ENCODE results near the gene QSOX1.

Gene QSOX1

DNA sequence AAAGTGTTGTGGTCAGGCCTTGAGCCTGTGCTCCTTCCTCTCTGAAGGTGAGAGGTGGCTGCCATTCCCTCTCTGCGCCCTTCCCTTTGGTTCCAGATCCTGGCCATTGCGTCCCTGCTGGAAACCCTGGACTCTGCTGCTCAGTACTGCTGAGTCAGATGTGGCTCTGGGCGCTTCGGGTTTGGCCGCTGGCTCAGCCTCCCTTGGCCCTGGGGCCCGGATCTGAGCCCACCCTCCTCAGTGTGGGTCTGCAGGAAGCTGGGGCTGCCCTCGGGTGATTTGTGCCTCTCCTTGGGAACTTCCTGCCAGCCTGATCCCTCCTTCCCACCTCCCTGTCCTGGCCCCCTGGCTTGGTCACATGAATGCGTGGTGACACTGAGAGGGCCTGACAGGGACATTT is 32.2 kb downstream of the QSOX1 start:
- Histone ChIP-seq H3K9me3 (ENCODE audit: insufficient read depth, low read length) (no peaks in the 10 kb centered on the region), H4K20me1 (ENCODE audit: low read depth, low read length) (no peaks in the 10 kb centered on the region), H3K4me2 (ENCODE audit: low read depth, low read length, poor library complexity, severe bottlenecking) (no peak overlapping the region), H3F3A (ENCODE audit: insufficient read depth) (no peaks in the 10 kb centered on the region), H3K36me3 (ENCODE audit: low read length) (no peaks in the 10 kb centered on the region), H2AFZ (ENCODE audit: low read depth, low read length, severe bottlenecking) (no peak overlapping the region), H3K27me3 (ENCODE audit: low read length) (no peaks in the 10 kb centered on the region), H3K79me2 (ENCODE audit: insufficient read depth, low read length) (no peaks in the 10 kb centered on the region), H3K27ac (ENCODE audit: low read depth, low read length) (no peak overlapping the region), H3K9me2 (replicated peaks; ENCODE audit: insufficient read depth, low read length) (no peaks in the 10 kb centered on the region), H3K4me3 (ENCODE audit: insufficient read depth, low read length, poor library complexity, severe bottlenecking) (no peak overlapping the region), H3K9ac (ENCODE audit: low read length) (no peak overlapping the region)
- TF ChIP-seq, protein P1, sequence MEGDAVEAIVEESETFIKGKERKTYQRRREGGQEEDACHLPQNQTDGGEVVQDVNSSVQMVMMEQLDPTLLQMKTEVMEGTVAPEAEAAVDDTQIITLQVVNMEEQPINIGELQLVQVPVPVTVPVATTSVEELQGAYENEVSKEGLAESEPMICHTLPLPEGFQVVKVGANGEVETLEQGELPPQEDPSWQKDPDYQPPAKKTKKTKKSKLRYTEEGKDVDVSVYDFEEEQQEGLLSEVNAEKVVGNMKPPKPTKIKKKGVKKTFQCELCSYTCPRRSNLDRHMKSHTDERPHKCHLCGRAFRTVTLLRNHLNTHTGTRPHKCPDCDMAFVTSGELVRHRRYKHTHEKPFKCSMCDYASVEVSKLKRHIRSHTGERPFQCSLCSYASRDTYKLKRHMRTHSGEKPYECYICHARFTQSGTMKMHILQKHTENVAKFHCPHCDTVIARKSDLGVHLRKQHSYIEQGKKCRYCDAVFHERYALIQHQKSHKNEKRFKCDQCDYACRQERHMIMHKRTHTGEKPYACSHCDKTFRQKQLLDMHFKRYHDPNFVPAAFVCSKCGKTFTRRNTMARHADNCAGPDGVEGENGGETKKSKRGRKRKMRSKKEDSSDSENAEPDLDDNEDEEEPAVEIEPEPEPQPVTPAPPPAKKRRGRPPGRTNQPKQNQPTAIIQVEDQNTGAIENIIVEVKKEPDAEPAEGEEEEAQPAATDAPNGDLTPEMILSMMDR (IDR thresholded peaks at IDR 0.05; ENCODE audit: insufficient read depth, low read length, poor library complexity, severe bottlenecking): no peak
- TF ChIP-seq EZH2phosphoT487 (conservative IDR thresholded peaks at IDR 0.05; ENCODE audit: low read length): no peak

- Histone ChIP-seq H3K4me2 (ENCODE audit: low read depth, low read length, poor library complexity, severe bottlenecking) (no peak overlapping the region), H2AFZ (ENCODE audit: low read depth, low read length, severe bottlenecking) (no peak overlapping the region), H3K9me2 (replicated peaks; ENCODE audit: insufficient read depth, low read length) (no peaks in the 10 kb centered on the region), H3K9me3 (ENCODE audit: insufficient read depth, low read length) (no peaks in the 10 kb centered on the region), H3K27me3 (ENCODE audit: low read length) (no peaks in the 10 kb centered on the region), H3K4me3 (ENCODE audit: insufficient read depth, low read length, poor library complexity, severe bottlenecking) (no peak overlapping the region), H3K36me3 (ENCODE audit: low read length) (no peaks in the 10 kb centered on the region), H4K20me1 (ENCODE audit: low read depth, low read length) (no peaks in the 10 kb centered on the region), H3K9ac (ENCODE audit: low read length) (no peak overlapping the region), H3K27ac (ENCODE audit: low read depth, low read length) (no peak overlapping the region), H3F3A (ENCODE audit: insufficient read depth) (no peaks in the 10 kb centered on the region), H3K79me2 (ENCODE audit: insufficient read depth, low read length) (no peaks in the 10 kb centered on the region)
- TF ChIP-seq, protein P1 (IDR thresholded peaks at IDR 0.05; ENCODE audit: insufficient read depth, low read length, poor library complexity, severe bottlenecking): no peak
- TF ChIP-seq EZH2phosphoT487 (conservative IDR thresholded peaks at IDR 0.05; ENCODE audit: low read length): no peak
These were observed 33.0 kb downstream of the QSOX1 start for GRCh38 chr1:180187626-180188025.

DNA sequence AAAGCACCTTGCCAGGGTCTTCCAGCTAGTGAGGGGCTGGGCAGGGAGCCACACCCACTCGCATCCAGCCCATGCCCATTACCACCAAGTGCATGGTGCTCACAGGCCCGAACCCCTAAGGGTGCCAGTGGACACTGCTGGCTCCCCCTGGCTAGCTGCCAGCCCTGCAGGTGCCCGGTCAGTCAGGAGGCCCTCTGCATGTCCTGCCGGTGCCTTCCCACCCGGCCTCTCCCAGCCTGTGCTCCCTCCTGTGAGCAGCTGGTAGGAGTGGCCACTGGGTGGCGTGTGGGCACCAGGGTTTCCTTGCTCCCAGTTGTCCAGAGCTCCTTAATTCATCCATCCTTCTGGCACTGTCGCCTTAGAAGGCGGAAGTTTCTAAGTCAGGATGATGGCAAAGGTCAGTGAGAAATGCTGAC is 33.4 kb downstream of the QSOX1 start:
- TF ChIP-seq, protein P1 (IDR thresholded peaks at IDR 0.05; ENCODE audit: insufficient read depth, low read length, poor library complexity, severe bottlenecking): peak; percentile 77
- no peak for TF ChIP-seq EZH2phosphoT487 (conservative IDR thresholded peaks at IDR 0.05; ENCODE audit: low read length)
- no peaks in the 10 kb centered on the region for H3K9me2 ChIP-seq (replicated peaks; ENCODE audit: insufficient read depth, low read length)
- H3K9me3 ChIP-seq (ENCODE audit: insufficient read depth, low read length): no peaks in the 10 kb centered on the region
- no peak overlapping the region for H2AFZ ChIP-seq (ENCODE audit: low read depth, low read length, severe bottlenecking)
- H3K27ac ChIP-seq (ENCODE audit: low read depth, low read length): no peak overlapping the region
- no peaks in the 10 kb centered on the region for H3K79me2 ChIP-seq (ENCODE audit: insufficient read depth, low read length)
- H4K20me1 ChIP-seq (ENCODE audit: low read depth, low read length): no peaks in the 10 kb centered on the region
- no peak overlapping the region for H3K9ac ChIP-seq (ENCODE audit: low read length)
- H3F3A ChIP-seq (ENCODE audit: insufficient read depth): no peaks in the 10 kb centered on the region
- H3K4me3 ChIP-seq (ENCODE audit: insufficient read depth, low read length, poor library complexity, severe bottlenecking): no peak overlapping the region
- no peaks in the 10 kb centered on the region for H3K36me3 ChIP-seq (ENCODE audit: low read length)
- no peaks in the 10 kb centered on the region for H3K27me3 ChIP-seq (ENCODE audit: low read length)
- no peak overlapping the region for H3K4me2 ChIP-seq (ENCODE audit: low read depth, low read length, poor library complexity, severe bottlenecking)

Data from SU-DHL-6 (cell line).